T-cell (primary cell): ENCODE data around the gene TP53BP2. TPM values are rescaled to one million over a fixed set of nuclear protein-coding genes. Genes with fewer than 3 reads are reported as not detected.

Experiments used
- ATAC-seq, 4 experiments: fragments of 200-7000 bp in 3 of 4; fragments of 150-1000 bp in 1 of 4; cut with Tn5 transposase; replicated peaks in 1 of 4; 1 replicate in 3 of 4; 2 replicates in 1 of 4; pipeline ENCODE4 v1.10.0; 2021; ENCODE audit warnings: moderate library complexity in 3 of 4, mild to moderate bottlenecking in 2 of 4, moderate number of reproducible peaks in 1 of 4
- CTCF ChIA-PET, 2 donors: fragments of 300-600 bp; sonication (Branson Sonifier 250); formaldehyde crosslinking; loops; one replicate each; lab custom pipeline; 2022; ENCODE audit warnings: antibody characterized with exemption in 2 of 2; lab: Charles Lee
- POLR2A ChIA-PET, 2 donors: fragments of 300-600 bp; sonication (Branson Sonifier 250); formaldehyde crosslinking; loops; one replicate each; lab custom pipeline; 2022; ENCODE audit warnings: antibody characterized with exemption in 2 of 2; lab: Charles Lee
- DNase-seq, 35 experiments: peaks; one replicate each; pipeline versions ENCODE4 v3.0.0 to v3.0.0-alpha.2; 2013 to 2023
- H3K27ac ChIP-seq: one replicate; pipeline ENCODE4 v1.5.1; 2013; ENCODE audit warnings: low read length
- H3K27me3 ChIP-seq, 2 experiments: replicated peaks in 1 of 2; 1 replicate in 1 of 2; 2 replicates in 1 of 2; pipeline versions ENCODE4 v1.6.1 to v1.7.0; 2013; ENCODE audit warnings: low read length in 1 of 2, mixed read lengths in 1 of 2; ENCODE audit not compliant: control insufficient read depth in 2 of 2, insufficient read depth in 2 of 2; ENCODE audit errors: extremely low read depth in 1 of 2
- H3K36me3 ChIP-seq, 2 donors: 1 replicate in 1 of 2; 2 replicates in 1 of 2; pipeline versions ENCODE4 v1.6.1 to v1.7.0; 2013; ENCODE audit warnings: low read length in 1 of 2; ENCODE audit not compliant: control insufficient read depth in 2 of 2, insufficient read depth in 1 of 2; ENCODE audit errors: extremely low read depth in 1 of 2
- H3K4me1 ChIP-seq, 2 experiments: 1 replicate in 1 of 2; 2 replicates in 1 of 2; pipeline versions ENCODE4 v1.6.1 to v1.7.0; 2013; ENCODE audit warnings: low read length in 2 of 2, mixed read lengths in 1 of 2; ENCODE audit not compliant: insufficient read depth in 2 of 2, control insufficient read depth in 1 of 2; ENCODE audit errors: extremely low read depth in 1 of 2
- H3K4me3 ChIP-seq, 2 donors: 1 replicate in 1 of 2; 2 replicates in 1 of 2; pipeline versions ENCODE4 v1.5.1 to v1.7.0; 2013; ENCODE audit warnings: mild to moderate bottlenecking in 2 of 2, low read length in 1 of 2, moderate library complexity in 1 of 2; ENCODE audit not compliant: control insufficient read depth in 1 of 2; ENCODE audit errors: extremely low read depth in 1 of 2
- H3K9me3 ChIP-seq: 2 replicates; pipeline ENCODE4 v1.7.0; 2013
- H3K27ac Mint-ChIP-seq, 2 donors: one replicate each; pipeline ENCODE4 v1.8.0; 2020 to 2021; ENCODE audit warnings: mild to moderate bottlenecking in 2 of 2, mixed read lengths in 2 of 2
- H3K27me3 Mint-ChIP-seq, 2 donors: one replicate each; pipeline ENCODE4 v1.8.0; 2021 to 2022; ENCODE audit warnings: mixed read lengths in 2 of 2
- H3K36me3 Mint-ChIP-seq: one replicate; pipeline ENCODE4 v1.8.0; 2021; ENCODE audit warnings: mixed read lengths
- H3K4me1 Mint-ChIP-seq, 3 donors: one replicate each; pipeline ENCODE4 v1.8.0; 2020 to 2022; ENCODE audit warnings: mixed read lengths in 3 of 3, mild to moderate bottlenecking in 1 of 3
- H3K4me3 Mint-ChIP-seq, 3 donors: one replicate each; pipeline ENCODE4 v1.8.0; 2020 to 2022; ENCODE audit warnings: mild to moderate bottlenecking in 3 of 3, mixed read lengths in 3 of 3, moderate library complexity in 3 of 3
- H3K9me3 Mint-ChIP-seq, 3 donors: one replicate each; pipeline ENCODE4 v1.8.0; 2020 to 2022; ENCODE audit warnings: mixed read lengths in 3 of 3
- WGBS: methylation state at CpG from one replicate; pipeline ENCODE4 v1.1.5; 2013; ENCODE audit warnings: missing lambda C conversion rate; ENCODE audit not compliant: insufficient coverage; 5-methylcytosine and 5-hydroxymethylcytosine counted together
- total RNA-seq, 35 experiments: library from RNA in 6 of 35; stranded (reverse) in 6 of 35; fragments of 120-200 nt in 1 of 35; gene quantifications; one replicate each; pipeline versions ENCODE4 v1.2.1 to v1.2.4 and lab custom pipeline; 2013 to 2026

TP53BP2 gene
- total RNA-seq, 5 donors from 2014 or later (not counting 1 experiment from before 2014, with no cell fraction given), result 46.9 to 84.0 (median 53.1) TPM

DNA sequence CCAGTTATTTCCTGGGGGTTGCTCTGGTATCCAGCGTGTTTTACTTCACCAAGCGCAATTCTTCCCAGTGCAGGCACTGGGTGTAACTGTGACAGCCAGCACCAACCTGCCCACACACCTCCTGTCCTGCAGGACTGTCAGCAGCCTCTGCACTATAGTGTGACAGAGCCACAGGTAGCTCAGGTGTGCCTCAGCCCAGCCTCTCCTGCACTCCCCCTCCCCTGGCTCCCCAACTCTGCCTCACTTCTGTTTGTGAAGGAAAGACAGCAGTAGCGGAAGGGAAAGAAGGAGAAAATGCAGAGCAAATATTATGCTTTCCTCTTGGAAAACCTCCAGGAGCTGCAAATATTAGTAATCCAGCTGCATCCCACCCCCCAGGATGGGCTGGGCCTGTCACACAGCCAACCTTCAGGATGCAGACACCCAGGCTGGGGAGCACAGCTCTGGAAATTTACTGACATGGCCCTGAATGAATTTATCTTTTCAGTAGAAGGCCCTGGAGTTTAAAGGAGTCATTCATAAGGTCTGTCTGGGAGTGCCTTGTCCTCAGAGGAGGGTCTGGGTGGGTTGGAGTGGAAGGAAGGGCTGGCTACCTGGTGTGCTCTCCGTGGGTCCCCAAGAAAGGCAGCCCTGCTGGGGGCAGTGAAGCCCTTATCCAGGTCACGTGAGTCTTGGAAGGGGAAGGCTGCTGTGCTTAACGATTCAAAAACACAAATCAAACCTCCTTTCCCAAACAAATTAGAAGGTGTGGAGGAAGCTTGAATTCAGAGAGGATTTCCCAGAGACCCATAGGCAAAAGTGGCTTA, 112.6 kb downstream of the TP53BP2 start:
- H3K36me3 Mint-ChIP-seq, result peaks cover 36% of the 10 kb centered on the region
- CTCF ChIA-PET, result interaction anchor here (0.6 to 1.4 kb wide), 2 partner anchors 16 to 1030 kb away, joined by 3 read pairs; no protein-coding TSS in a partner anchor
- H3K4me3 ChIP-seq, result no peak overlapping the region
- H3K27me3 ChIP-seq, result no peaks in the 10 kb centered on the region
- H3K27ac ChIP-seq, result no peak overlapping the region
- no peak overlapping the region for H3K4me3 Mint-ChIP-seq
- ATAC-seq, result no peak
- H3K4me1 ChIP-seq, result peaks cover 0 to 38% of the 10 kb centered on the region in 2 experiments
- 94% methylated on average over 2 of the region's 6 CpGs for WGBS
- no peaks in the 10 kb centered on the region for H3K9me3 ChIP-seq
- POLR2A ChIA-PET, result interaction anchor here in 1 of 2 donors (0.6 kb wide), 2 partner anchors 290 to 1030 kb away, joined by 6 to 10 read pairs; no protein-coding TSS in a partner anchor
- H3K36me3 ChIP-seq, result peaks cover 3 to 51% of the 10 kb centered on the region in 2 donors
- H3K27me3 Mint-ChIP-seq, result no peaks in the 10 kb centered on the region
- no peak for DNase-seq
- H3K4me1 Mint-ChIP-seq, result peaks cover 23 to 53% (median 36%) of the 10 kb centered on the region in 3 donors
- H3K27ac Mint-ChIP-seq, result peak overlapping the region; percentile 55 to 59
- H3K9me3 Mint-ChIP-seq, result no peaks in the 10 kb centered on the region

DNA sequence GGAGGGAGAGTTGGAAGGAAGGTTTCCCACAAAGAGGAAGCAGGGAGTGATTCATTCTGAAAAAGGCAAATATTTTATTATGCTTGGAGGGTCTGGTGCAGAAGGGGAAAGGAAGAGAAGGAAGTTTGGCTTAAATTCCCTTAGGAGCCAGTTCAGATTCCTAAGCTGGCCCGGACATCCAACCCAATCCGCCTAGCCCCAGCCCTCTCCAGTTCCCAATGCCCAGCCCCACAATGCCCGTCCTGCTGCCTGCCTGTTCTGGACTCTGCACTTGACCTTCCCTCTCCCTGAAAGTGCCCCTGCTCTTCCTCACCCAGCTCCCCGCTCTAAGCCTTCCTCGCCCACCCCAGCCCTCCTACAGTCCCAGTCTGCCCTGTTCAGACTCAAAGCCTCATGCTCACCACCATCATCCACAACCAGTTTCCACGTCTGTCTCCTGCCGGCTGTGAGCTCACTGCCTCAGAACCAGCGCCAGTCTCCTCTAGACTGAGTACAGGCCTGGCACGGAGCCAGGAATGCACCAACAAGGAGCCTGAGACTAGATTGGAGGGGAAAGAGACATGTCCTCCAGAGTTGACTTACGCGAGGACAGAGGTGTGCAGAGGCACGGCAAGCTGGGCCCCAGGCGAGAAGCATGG, 114.5 kb downstream of the TP53BP2 start:
- peaks cover 3 to 47% of the 10 kb centered on the region in 2 donors for H3K36me3 ChIP-seq
- WGBS, result 96% methylated on average over 12 of the region's 13 CpGs
- H3K9me3 ChIP-seq, result no peaks in the 10 kb centered on the region
- Mint-ChIP-seq H3K4me1 (peaks cover 39 to 70% (median 53%) of the 10 kb centered on the region in 3 donors), H3K36me3 (peaks cover 45% of the 10 kb centered on the region), H3K27me3 (no peaks in the 10 kb centered on the region), H3K27ac (peak overlapping the region; percentile 30 to 59), H3K4me3 (no peak overlapping the region), H3K9me3 (no peaks in the 10 kb centered on the region)
- no peaks in the 10 kb centered on the region for H3K27me3 ChIP-seq
- H3K4me1 ChIP-seq, result peaks cover 0 to 47% of the 10 kb centered on the region in 2 experiments
- no peak for ATAC-seq
- POLR2A ChIA-PET, result interaction anchor here in 1 of 2 donors (0.6 kb wide), 2 partner anchors 21 to 171 kb away, joined by 4 read pairs; no protein-coding TSS in a partner anchor
- H3K27ac ChIP-seq, result no peak overlapping the region
- CTCF ChIA-PET, result interaction anchor here in 1 of 2 donors (1.6 kb wide), 1 partner anchor 18 kb away, joined by 4 read pairs; no protein-coding TSS in a partner anchor
- no peak for DNase-seq
- no peak overlapping the region for H3K4me3 ChIP-seq

DNA sequence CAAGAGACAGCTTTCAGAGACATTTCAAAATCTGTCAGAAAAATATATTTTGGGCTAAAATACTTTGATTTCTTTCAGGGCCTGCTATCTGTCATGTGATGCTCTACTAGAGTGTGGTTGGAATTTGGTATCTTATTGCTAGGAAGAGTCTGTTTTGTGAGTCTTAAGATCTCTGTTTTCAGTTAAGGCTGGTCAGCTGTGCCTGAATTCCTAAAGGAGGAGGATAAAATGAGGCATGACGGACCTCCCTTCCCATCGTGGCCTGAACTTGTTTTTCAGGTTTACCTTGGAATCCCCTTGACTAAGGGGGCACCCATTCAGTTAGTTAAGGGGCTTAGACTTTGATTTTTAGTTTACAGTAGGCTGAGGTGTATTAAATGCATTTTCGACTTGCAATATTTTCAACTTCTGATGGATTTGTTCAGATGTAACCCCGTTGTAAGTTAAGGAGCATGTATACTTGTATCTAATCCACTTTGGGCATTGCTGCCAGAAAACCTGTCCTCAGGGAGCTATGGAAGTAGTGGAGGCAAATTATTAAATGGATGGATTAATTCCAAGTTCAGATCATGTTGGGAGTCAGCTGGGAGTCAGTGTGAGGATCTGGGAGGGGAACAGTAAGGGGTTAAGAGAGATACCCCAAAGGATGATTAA, 115.1 kb downstream of the TP53BP2 start:
- Mint-ChIP-seq H3K27ac (peak overlapping the region; percentile 56 to 59), H3K9me3 (no peaks in the 10 kb centered on the region), H3K4me1 (peaks cover 45 to 77% (median 59%) of the 10 kb centered on the region in 3 donors), H3K36me3 (peaks cover 49% of the 10 kb centered on the region), H3K4me3 (no peak overlapping the region), H3K27me3 (no peaks in the 10 kb centered on the region)
- WGBS, result 92% methylated on average over 4 of the region's 4 CpGs
- DNase-seq, result no peak
- H3K27me3 ChIP-seq, result no peaks in the 10 kb centered on the region
- H3K9me3 ChIP-seq, result no peaks in the 10 kb centered on the region
- H3K27ac ChIP-seq, result no peak overlapping the region
- H3K4me1 ChIP-seq, result peaks cover 0 to 49% of the 10 kb centered on the region in 2 experiments
- H3K4me3 ChIP-seq, result no peak overlapping the region
- ChIA-PET CTCF (interaction anchor here (0.6 to 1.6 kb wide), 4 partner anchors 19 to 649 kb away, joined by 3 to 7 read pairs (median 4); no protein-coding TSS in a partner anchor), POLR2A (interaction anchor here in 1 of 2 donors (0.6 kb wide), 1 partner anchor 130 kb away, joined by 3 read pairs; no protein-coding TSS in a partner anchor)
- no peak for ATAC-seq
- H3K36me3 ChIP-seq, result peaks cover 3 to 46% of the 10 kb centered on the region in 2 donors

DNA sequence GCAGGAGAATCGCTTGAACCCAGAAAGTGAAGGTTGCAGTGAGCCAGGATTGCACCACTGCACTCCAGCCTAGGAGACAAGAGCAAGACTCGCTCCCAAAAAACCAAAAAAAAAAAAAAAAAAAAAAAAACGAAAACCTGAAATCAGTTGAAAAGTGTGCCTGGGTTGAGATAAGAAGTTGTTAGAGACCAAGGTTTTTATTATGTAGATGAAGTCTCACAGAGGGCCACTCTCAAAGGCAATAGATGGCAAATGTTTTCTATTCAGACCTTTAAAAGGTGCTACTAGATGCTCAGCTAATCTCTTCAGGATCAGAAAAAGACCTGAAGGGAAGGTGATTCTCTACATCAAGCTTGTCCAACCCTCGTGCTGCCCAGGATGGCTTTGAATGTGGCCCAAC, 115.8 kb downstream of the TP53BP2 start:
- H3K36me3 Mint-ChIP-seq, result peaks cover 48% of the 10 kb centered on the region
- ChIA-PET CTCF (interaction anchor here (0.6 to 1.6 kb wide), 3 partner anchors 20 to 31 kb away, joined by 4 to 7 read pairs (median 4); no protein-coding TSS in a partner anchor), POLR2A (interaction anchor here in 1 of 2 donors (0.6 kb wide), 1 partner anchor 131 kb away, joined by 3 read pairs; no protein-coding TSS in a partner anchor)
- Histone ChIP-seq H3K4me3 (no peak overlapping the region), H3K4me1 (peaks cover 0 to 53% of the 10 kb centered on the region in 2 experiments), H3K9me3 (no peaks in the 10 kb centered on the region), H3K27me3 (no peaks in the 10 kb centered on the region), H3K27ac (no peak overlapping the region), H3K36me3 (peaks cover 5 to 47% of the 10 kb centered on the region in 2 donors)
- no peak overlapping the region for H3K4me3 Mint-ChIP-seq
- peak overlapping the region in 1 of 2 donors; percentile 45 for H3K27ac Mint-ChIP-seq
- WGBS, result 100% methylated on average over 1 of the region's 4 CpGs
- ATAC-seq (no peak), DNase-seq (no peak)
- no peaks in the 10 kb centered on the region for H3K9me3 Mint-ChIP-seq
- H3K27me3 Mint-ChIP-seq, result no peaks in the 10 kb centered on the region
- H3K4me1 Mint-ChIP-seq, result peaks cover 50 to 81% (median 64%) of the 10 kb centered on the region in 3 donors

Other genes with a start within 250 kb of the TP53BP2 start
- gene CAPN8, start 180.2 kb downstream of the TP53BP2 start, total RNA-seq, result under 1 TPM; 0.38 to 0.99 (median 0.56) TPM
- gene CAPN2, start 133.4 kb downstream of the TP53BP2 start, total RNA-seq, result 100 to 1,000 TPM; 146 to 206 (median 169) TPM